ENCODE results near the gene WDR93. TPM values are rescaled to one million over a fixed set of nuclear protein-coding genes. Genes with fewer than 3 reads are reported as not detected.

Gene WDR93
- total RNA-seq, 1 experiment from 2014 or later, result 0.05 TPM

DNA sequence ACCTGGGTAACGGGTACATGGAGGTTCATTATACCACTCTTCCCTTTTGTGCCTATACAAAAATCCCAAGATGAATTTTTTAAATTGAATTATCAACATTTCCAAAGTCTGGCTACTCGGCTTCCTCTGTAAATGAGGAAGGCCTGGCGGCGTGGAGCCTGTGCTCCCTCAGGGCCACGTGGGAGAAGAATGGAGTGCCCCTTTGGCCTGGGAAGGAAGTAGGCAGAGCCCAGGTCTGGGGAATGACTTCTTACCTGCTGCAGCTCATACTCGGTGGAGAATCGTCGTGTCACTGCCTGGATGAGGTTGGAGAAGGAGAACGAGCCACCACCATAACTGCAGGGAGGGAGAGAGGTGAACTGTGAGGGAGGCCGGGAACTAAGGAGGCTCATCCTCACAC, 99.6 kb downstream of the WDR93 start:
- Histone ChIP-seq H3K27me3 (replicated peaks) (no peaks in the 10 kb centered on the region), H3K4me1 (replicated peaks) (peaks cover 7% of the 10 kb centered on the region), H3K27ac (no peak overlapping the region), H3K9me3 (replicated peaks) (no peaks in the 10 kb centered on the region), H3K4me3 (no peak overlapping the region), H3K36me3 (no peaks in the 10 kb centered on the region)
- DNase-seq (ENCODE audit: low read depth in 1 of 2, low spot score in 2 of 2), result no peak

GRCh38 chr15:89790661-89791060, 100.0 kb downstream of the WDR93 start:
- no peaks in the 10 kb centered on the region for H3K36me3 ChIP-seq
- peaks cover 7% of the 10 kb centered on the region for H3K4me1 ChIP-seq (replicated peaks)
- no peak overlapping the region for H3K4me3 ChIP-seq
- no peak overlapping the region for H3K27ac ChIP-seq
- no peaks in the 10 kb centered on the region for H3K27me3 ChIP-seq (replicated peaks)
- no peak for DNase-seq (ENCODE audit: low read depth in 1 of 2, low spot score in 2 of 2)
- H3K9me3 ChIP-seq (replicated peaks), result no peaks in the 10 kb centered on the region

DNA sequence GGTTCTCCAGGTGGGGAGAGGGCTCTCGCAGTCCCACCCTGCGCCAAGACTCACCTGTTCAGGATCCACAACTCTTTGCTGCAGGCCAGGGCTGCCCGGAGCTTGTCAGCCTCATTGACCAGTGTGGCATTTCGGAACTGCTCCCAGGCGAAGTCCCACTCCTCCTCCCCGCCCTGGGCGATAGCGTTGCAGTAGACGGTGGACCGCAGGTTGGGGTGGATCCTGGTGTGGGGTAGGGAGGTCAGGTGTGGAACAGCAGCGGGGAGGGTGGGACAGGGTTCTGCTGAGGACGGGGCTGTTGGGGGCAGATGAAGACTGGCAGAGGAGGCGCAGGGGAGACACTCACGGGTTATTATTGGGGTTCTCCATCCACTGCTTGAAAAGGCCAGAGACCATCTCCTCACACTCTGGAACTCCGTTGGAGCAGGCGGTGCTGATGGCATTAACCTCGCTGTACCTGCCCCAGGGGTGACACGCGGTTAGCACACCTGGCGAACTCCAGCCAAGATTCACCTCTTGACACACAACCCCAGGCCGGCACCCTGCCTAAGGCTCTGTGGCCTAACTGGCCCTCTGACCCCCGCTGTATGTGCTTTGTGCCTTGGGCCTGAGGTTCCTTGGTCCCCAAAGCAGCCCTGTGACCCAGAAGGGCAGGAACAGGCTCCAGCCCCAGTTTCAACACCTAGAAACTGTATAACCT, 101.6 kb downstream of the WDR93 start:
- Histone ChIP-seq H3K36me3 (0 out of 2 replicates have a peak, but pooled peaks cover 3% of the 10 kb centered on the region), H3K4me1 (replicated peaks) (peaks cover 7% of the 10 kb centered on the region), H3K4me3 (no peak overlapping the region), H3K27me3 (replicated peaks) (no peaks in the 10 kb centered on the region), H3K9me3 (replicated peaks) (no peaks in the 10 kb centered on the region), H3K27ac (no peak overlapping the region)
- DNase-seq (ENCODE audit: low read depth in 1 of 2, low spot score in 2 of 2), result no peak

Other genes with a start within 250 kb of the WDR93 start
- gene RHCG, start 194.2 kb upstream of the WDR93 start, total RNA-seq (2014; rRNA removed; shearing (Covaris generic)), result not detected in 2 replicates
- 8.6 and 10.5 TPM in 2 replicates for gene TICRR, start 115.3 kb upstream of the WDR93 start, total RNA-seq (2014; rRNA removed; shearing (Covaris generic))
- gene KIF7, start 35.3 kb upstream of the WDR93 start, total RNA-seq (2014; rRNA removed; shearing (Covaris generic)), result 13.8 and 14.3 TPM in 2 replicates
- not detected in 2 replicates for gene PLIN1, start 11.4 kb upstream of the WDR93 start, total RNA-seq (2014; rRNA removed; shearing (Covaris generic))
- gene PEX11A, start 57 bp upstream of the WDR93 start, total RNA-seq (2014; rRNA removed; shearing (Covaris generic)), result 4.8 and 15.0 TPM in 2 replicates
- gene MESP1, start 60.4 kb downstream of the WDR93 start, total RNA-seq (2014; rRNA removed; shearing (Covaris generic)), result 0.26 TPM in 1 of 2 replicates, not detected in the other
- not detected in 2 replicates for gene MESP2, start 85.5 kb downstream of the WDR93 start, total RNA-seq (2014; rRNA removed; shearing (Covaris generic))
- gene ANPEP, start 124.0 kb downstream of the WDR93 start, total RNA-seq (2014; rRNA removed; shearing (Covaris generic)), result 3.2 and 5.1 TPM in 2 replicates
- gene AP3S2, start 203.2 kb downstream of the WDR93 start, total RNA-seq (2014; rRNA removed; shearing (Covaris generic)), result 59.2 and 65.7 TPM in 2 replicates
- 4.0 and 8.2 TPM in 2 replicates for gene ARPIN, start 222.1 kb downstream of the WDR93 start, total RNA-seq (2014; rRNA removed; shearing (Covaris generic))

Measured in SJSA1 (cell line).